IMR-90 (cell line): Measurements from ENCODE around the gene INF2.

Experiments used
- BHLHE40 ChIP-seq: fragments of 150-350 bp; IDR thresholded peaks from 2 replicates; pipeline ENCODE4 v1.6.1; 2016; ENCODE audit warnings: mild to moderate bottlenecking, low read depth, low read length
- CHD1 ChIP-seq: IDR thresholded peaks from 2 replicates; pipeline ENCODE4 v1.6.1; 2012; ENCODE audit warnings: low read depth, low read length, improper control_type of control experiment
- CTCF ChIP-seq: conservative IDR thresholded peaks from 2 replicates; pipeline ENCODE4 v1.5.1; 2012; ENCODE audit warnings: mild to moderate bottlenecking, low read depth, low read length, improper control_type of control experiment
- FOS ChIP-seq: fragments of 150-350 bp; IDR thresholded peaks from 2 replicates; pipeline ENCODE4 v1.6.1; 2016; ENCODE audit warnings: low read depth, low read length
- MAFK ChIP-seq: IDR thresholded peaks from 2 replicates; pipeline ENCODE4 v1.6.1; 2012; ENCODE audit warnings: low read depth, low read length, improper control_type of control experiment
- MXI1 ChIP-seq: IDR thresholded peaks from 2 replicates; pipeline ENCODE4 v1.6.1; 2012; ENCODE audit warnings: low read depth, mild to moderate bottlenecking, low read length, moderate library complexity, borderline replicate concordance
- POLR2A ChIP-seq: IDR thresholded peaks from 2 replicates; pipeline ENCODE4 v1.6.1; 2012; ENCODE audit warnings: mild to moderate bottlenecking, low read depth, low read length
- RAD21 ChIP-seq: IDR thresholded peaks from 2 replicates; pipeline ENCODE4 v1.6.1; 2012; ENCODE audit warnings: low read length, improper control_type of control experiment
- SMC3 ChIP-seq: fragments of 150-350 bp; IDR thresholded peaks from 2 replicates; pipeline ENCODE4 v1.6.1; 2016; ENCODE audit warnings: low read depth, mild to moderate bottlenecking, antibody characterized with exemption, low read length, moderate library complexity
- USF2 ChIP-seq: fragments of 150-350 bp; IDR thresholded peaks from 2 replicates; pipeline ENCODE4 v1.6.1; 2017; ENCODE audit warnings: mild to moderate bottlenecking, antibody characterized with exemption, low read length, low read depth

GRCh38 chr14:104685216-104685997 lies 4.0 kb upstream of the INF2 start:
- TF ChIP-seq CTCF (0 out of 2 replicates have a peak, but pooled peaks have one; percentile 9), POLR2A (no peak), FOS (no peak), MXI1 (no peak), USF2 (no peak), CHD1 (no peak), BHLHE40 (no peak), RAD21 (no peak), MAFK (no peak), SMC3 (no peak)
